ENCODE data around the gene ACER3.
"Not testable (repeated sequence)": the region's sequence is repeated elsewhere in the genome, so short reads cannot be mapped to it uniquely, and the experiment has no call there.

ACER3 gene

DNA sequence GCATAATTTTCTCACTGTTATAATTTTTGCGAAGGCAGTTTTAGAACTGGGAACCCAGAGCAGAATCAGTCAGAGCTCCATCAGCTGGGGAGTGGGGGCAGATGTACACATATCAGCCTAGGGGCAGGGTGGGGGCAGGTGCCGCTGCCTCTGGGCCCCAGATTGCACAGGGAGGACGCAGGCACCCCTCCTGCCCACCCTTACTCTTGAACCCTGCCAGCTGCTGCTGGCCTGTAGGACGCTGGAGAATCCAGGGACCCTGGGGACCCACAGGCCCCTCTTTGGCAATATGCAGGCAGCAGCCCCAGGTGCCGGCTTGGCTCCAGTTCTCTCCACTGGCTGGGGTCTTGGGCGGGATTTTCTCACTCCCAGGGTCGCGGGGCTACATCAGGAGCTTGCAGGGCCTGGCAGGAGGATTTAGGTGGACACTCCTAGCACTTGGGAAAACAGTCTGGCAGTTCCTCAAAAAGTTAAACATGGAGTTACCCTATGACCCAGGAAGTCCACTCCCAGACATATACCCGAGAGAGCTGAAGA is 197.3 kb downstream of the ACER3 start:
- DNase-seq (ENCODE audit: low read depth), result no peak

DNA sequence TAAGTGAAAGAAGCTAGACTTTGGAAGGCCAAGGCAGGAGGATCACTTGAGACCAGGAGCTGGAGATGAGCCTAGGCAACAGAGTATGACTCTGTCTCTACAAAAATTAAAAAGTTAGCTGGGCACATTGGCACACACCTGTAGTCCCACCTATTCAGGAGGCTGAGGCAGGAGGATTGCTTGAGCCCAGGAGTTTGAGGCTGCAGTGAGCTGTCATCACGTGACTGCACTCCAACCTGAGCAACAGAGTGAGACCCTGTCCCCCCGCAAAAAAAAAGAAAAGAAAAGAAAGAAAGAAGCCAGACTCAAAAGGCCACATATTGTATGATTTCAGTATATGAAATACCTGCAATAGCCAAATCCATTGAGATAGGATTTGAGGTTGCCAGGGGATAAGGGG is 198.2 kb downstream of the ACER3 start:
- no peak for DNase-seq (ENCODE audit: low read depth)

DNA sequence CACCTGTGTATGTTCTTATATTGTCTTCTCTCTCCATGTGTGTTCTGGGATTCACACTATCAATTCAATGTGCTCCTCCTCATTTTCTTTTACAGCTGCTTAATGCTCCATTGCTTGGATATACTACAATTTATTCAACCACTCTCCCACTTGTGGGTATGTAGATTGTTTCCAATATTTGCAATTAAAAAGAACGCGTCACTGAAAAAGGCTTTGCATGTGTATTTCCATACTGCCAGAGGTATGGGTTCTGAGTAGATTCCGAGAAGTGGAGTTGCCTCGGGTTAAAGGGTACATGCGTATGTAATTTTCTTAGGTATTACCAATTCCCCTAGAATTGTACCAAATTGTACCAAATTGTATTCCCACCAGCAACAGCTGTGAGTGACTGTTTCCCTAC is 199.1 kb downstream of the ACER3 start:
- DNase-seq (ENCODE audit: low read depth), result no peak

DNA sequence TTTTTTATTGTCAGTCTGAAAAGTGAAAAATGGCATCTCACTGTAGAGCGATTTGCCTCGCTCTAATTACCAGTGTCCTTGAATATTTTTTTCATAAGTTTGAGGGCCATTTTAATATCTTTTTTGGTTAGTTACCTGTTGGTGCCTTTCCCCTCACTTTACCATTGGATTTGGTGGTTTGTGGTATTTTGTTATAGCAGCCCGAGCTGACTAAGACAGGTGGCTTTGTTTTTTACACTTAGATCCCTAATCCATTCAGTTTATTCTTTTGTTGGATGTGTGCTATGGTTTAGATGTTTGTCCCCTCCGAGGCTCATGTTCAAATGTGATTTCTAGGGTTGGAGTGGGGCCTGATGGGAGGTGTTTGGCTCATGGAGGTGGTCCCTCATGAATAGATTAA is 199.5 kb downstream of the ACER3 start:
- no peak for DNase-seq (ENCODE audit: low read depth)

DNA sequence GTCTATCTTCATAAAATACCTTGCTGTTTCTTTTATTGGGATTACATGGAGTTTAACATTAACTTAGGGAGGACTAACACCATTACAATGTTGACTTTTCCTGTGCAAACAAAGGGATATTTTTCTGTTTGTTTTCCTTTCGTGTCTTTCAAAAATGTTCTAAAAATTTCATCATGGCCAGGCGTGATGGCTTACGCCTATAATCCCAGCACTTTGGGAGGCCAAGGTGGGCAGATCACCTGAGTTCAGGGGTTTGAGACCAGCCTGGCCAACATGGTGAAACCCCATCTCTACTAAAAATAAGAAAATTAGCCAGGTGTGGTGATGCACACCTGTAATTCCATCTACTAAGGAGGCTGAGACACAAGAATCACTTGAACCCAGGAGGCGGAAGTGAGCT is 200.5 kb downstream of the ACER3 start:
- DNase-seq (ENCODE audit: low read depth), result not testable (repeated sequence)

DNA sequence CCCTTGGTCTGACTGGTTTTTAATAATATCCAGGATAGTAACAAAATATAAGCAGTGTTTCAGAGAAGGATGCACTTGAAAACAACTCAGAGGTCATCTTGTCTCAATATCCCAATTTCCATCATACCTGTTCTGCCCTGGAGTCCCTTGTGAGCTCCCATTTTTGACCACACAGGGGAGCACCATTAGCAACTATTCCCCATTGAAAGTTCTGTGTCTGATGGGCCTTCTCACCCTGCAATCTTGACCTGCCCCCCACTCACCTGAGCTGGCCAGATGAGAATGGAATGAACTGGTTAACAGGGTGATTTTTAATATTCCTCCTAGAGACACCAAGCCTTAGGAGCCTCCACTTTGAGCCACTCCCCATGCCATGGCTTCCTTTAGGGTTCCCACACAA is 202.2 kb downstream of the ACER3 start:
- no peak for DNase-seq (ENCODE audit: low read depth)

DNA sequence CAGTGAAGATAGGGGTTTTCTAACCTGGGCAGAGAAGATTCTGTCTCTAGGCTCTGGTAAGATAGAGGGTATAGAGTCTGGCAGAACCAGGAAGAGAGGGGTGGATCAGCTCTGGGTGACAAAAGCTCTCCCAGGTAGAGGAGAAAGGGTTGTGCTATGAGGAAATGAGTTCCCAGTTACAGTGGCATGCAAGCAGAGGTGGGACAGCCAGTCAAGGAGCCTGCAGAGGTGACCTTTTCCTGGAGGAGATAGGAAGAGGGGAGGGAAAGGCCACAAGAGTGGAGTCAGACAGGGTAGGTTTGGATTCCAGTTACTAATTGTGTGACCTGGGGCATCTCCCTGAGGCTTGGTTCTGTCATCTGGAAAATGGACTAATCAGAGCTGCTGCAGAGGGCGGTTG is 202.7 kb downstream of the ACER3 start:
- DNase-seq (ENCODE audit: low read depth), result no peak

DNA sequence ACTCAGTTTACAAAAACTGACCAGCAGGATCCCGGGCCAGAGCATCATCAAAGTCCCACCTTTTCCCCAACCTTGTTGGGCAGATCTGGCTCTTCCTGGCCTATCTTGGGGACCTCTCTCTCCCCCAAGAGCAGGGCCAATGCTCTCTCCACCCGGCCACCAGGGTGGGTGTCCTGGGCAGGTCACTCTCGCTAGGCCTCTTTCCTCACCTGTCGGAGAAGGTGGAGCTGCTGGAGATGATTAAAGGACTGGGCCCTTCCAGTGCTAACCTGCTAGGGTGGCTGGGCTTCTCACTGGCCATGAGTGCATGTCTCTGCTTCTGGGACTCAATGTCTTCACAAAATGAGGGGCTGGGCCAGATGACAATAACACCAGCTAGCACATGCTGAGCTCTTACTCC is 203.1 kb downstream of the ACER3 start:
- no peak for DNase-seq (ENCODE audit: low read depth)

DNA sequence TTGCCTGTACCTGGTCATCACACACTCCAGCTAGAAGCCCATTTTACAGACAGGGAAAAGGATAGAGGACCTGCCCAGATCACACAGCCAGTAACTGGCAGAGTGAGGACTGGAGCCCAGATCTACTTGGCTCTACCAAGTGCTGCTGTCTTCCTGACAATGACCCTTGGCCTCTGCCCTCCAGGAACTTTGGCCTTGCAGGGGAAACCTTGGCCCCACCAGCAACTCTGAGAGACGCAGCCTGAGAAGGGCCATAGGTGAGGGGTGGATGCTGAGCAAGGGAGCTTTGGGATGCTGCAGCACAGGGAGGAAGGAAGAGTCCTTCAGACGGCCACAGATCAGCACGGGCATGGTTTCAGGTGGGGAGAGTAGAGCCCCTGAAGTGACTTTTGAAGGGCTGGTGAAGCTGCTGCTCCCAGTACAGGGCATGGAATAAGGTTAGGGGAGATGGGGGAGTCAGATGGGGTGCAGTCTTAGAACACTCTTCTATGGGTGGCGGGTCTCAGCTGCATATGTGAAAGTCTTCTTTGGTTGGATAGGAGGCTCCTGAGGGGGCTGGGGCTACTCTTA is 204.0 kb downstream of the ACER3 start:
- DNase-seq (ENCODE audit: low read depth), result no peak

DNA sequence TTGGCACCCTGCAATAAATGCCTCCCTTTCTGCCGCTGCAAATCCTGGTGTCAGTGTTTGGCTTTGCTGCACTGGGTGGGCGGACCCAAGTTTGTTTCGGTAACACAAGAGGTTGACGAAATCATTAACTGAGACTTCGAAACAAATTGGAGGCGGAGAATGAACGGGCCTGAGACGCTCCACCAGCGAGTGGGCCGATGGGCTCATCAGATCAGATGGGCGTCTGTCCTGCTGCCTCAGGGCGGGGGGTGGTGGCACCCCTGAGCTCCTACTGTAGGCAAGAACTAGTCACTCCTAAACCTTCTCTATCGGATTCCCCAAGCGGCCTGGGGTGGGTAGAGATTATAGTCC is 205.1 kb downstream of the ACER3 start:
- DNase-seq (ENCODE audit: low read depth), result no peak

DNA sequence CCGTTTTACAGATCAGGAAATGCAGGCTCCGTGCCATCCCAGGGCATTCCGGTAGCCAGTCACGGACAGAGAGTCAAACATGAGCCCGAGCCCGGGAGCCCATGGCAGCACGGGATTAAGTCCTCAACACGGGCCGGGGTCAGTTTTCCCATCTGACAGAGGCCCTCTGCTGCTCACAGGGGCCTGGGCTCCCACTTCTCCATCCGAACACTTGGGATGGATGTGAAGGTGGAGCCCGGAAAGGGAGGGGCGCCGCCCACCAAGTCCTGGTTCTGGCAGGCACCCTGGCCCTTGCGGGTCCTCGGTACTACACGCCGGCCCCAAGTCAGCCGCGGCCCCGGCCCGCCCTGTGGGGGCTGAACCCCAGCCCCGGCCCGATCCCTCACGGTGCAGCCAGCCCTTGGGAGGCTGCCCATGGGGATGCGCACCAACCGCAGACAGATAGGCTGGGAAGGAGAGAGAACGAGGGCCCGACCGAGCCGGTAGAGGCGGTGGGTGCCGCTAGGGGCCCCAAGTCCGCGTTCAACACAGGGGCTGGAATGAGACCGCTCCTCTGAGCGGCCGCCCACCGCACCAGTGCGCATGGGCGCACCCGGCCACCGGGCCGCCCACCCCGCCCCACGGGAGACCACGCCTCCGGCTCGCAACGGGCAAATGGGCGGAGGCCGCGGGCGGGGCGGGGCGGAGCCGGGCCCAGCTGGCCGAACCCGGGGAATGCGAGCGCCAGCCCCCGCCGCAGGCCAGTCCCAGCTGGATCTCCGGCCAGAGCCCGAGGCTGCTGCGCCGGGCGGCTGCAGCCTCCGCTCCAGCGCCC is 205.7 kb downstream of the ACER3 start, which contains the start of gene CAPN5:
TSS of gene CAPN5 (plus strand) at position 743 of the 814 bp plus-strand sequence. CDS start 17,916 bp downstream, outside the sequence.
- DNase-seq (ENCODE audit: low read depth), result peak; percentile 83

DNA sequence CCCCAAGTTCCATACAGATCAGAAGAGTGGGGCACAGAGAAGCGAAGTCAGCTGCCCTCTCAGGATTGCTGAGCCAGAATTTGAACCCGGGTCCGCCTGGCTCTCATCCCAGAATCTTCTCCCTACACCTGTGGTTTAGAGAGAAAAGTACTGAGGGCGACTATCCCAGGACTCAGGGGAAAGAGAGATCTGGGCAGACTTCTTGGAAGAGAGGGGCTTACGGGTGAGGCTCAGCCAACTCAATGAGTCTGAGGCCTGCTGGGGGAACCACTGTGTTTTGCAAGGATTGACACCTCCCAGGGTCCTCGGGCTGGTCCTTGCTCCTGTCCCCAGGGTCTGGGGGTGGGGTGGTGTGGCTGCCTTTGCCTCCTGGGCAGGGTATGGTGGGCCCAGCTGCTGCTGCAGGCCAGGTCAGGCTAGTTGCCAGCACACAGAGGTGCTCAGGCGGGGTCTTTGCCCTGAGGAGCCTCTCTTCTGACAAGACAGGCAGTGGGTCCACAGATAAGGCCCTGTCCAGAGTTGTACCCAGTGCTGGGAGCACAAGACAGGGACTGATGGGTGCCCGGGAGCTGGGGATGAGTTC is 207.2 kb downstream of the ACER3 start:
- DNase-seq (ENCODE audit: low read depth), result no peak

DNA sequence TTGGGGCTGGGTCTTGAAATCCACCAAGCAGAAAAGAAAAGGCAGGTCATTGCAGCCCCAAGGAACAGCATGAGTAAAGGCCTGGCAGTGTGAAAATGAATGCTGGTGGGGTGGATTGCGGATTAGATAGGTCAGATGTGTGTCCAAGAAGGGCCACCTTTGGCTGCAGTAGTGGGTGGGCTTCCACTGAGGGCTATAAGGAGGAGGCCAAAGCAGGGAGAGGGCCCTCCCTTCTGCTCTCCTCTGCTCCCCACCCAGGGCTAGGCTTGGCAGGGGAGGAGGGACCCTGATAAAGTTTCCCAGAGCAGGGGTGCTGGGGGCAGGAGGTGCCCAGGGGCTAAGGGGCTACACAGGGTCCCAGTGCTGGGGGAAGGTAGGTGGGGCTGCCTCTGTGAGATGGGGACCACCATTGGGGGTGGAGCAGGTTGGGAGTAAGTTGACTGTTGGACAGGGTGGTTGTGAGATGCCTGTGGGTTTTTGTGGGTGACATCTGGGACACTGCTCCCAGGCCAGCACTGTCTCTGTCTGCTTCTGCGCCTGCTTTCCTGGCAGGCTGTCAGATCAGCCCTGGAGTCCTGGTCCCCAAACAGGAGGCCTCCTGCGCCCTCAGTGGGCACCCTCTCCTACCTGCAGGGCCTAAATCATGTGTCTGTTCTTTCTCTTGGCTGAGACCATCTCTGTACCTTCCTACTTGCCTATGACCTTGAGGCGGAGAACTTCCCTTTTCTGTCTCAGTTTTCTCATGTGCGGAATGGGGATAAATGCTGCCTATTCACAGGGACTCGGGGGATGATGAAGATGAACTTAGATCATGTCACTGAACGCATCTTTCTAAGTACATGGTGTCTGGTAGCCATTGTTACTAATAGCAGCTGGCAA is 208.0 kb downstream of the ACER3 start:
- DNase-seq (ENCODE audit: low read depth), result no peak

DNA sequence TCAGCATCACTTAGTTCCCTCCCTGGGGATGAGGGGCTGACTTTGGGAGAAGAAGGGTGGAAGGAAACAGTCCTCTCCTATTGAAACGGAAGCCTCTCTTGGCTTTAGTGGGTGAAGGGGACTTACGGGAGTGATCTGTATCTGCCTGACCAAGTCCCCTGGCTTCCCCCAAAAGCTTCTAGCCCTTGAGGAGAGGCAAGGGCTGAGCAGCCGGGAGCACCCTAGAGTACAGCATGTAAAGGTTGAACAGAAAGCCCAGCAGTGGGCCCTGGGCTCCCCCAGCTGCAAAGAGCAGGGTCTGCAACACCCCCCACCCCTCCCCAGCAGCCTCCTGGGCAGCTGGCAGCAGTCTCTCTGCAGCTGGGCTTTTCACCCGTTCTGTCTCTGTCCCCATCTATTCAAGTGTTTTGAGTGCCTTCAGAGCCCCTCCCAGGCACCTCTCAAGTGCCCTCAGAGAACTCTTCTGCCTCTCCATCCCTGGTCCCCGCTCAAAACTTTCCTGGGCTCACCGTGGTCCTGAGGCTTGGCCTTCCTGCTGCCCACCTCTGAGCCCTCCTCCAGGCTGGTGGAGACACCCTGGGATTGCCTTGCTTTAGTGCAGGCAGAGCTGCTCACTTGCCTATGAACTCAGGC is 208.7 kb downstream of the ACER3 start:
- DNase-seq (ENCODE audit: low read depth), result no peak

DNA sequence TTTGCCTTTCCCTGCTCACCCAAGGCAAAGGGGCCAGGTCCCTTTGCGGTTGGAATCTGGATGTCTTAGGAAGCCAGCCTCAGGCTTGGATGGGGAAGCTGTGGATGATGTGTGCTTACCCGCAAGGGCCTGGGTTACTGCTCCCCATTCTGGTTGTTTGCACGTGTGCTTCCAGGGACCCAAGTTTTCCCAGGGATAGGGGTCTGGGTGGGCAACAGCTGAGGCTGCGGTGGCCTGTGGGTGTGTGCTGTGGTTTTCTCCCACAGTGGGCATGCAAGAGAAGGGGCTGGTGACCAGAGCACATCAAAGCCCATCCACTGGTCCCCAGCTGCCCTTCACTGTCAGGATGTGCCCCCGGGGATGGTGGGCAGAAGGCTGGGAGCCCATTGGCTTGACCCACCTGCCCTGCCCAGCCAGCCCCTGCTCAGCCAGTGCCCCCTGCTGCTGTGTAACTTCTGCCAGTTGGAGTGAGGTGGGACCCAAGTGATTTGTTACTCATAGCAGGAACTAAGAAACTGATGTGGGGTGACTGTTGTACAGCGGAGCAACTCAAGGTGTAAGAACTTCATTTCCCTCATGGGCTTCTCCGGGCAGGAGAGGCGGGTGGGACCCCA is 209.4 kb downstream of the ACER3 start:
- DNase-seq (ENCODE audit: low read depth), result no peak

DNA sequence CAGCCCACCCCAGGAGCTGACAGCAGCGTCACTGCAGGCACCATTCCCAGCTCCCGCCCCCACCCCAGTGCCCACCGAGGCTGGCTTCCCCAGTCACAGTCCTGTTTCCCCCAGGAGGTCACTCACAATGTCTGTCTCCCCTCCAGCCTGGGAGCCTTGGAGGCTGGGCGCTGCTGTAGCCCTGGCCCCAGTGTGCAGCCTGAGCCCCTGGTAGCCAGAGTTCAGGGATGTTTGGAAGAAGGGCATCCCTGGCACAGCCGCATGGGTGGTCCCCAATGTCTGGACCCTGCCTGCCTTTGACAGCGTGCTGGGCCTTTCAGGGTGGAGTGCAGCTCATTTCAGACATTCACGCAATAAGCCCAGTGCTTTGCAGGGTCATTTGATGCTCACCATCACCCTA is 210.4 kb downstream of the ACER3 start:
- DNase-seq (ENCODE audit: low read depth), result no peak

DNA sequence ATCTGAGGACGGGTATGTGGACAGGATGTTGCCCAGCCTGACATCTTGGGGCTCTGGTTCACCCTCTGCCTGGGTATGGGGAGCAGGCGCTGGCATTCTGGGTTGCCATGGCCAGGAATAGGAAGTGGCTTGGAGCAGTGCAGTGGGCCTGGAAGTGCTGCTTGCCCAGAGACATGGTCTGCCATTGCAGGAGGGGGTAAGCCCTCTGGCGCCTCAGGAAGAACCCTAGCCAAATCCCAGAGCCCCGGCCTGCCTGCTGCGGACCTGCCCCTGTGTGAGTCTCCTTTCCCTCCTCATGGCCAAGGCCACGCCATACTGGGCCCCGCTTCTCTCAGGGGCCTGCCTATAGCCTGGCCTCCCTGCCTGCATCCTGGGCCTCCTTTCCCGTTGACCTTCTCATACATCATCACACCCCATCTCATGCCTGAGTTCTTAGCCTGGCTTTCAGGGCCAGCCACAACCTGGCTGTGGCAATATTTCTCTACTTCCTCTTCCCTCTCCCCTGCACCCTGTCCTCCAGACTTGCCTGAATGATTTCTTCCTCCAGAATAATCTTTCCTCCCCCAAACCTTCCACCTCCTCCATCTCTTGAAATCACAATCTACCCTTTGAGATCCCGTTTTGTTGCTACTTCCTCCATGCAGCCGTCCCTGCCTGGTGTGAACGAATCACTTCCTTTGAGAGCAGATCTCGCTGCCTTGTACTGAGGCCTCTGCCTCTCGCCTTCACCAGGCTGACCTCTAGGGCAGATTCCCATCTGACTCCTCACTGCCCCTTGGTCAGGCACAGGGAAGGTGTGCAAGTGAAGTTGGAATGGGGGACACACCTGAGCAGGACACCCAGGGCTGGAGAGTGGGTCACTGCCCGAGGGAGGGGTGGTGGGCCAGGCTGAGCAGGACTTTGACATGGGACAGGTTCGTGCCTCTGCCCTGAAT is 211.2 kb downstream of the ACER3 start:
- no peak for DNase-seq (ENCODE audit: low read depth)

DNA sequence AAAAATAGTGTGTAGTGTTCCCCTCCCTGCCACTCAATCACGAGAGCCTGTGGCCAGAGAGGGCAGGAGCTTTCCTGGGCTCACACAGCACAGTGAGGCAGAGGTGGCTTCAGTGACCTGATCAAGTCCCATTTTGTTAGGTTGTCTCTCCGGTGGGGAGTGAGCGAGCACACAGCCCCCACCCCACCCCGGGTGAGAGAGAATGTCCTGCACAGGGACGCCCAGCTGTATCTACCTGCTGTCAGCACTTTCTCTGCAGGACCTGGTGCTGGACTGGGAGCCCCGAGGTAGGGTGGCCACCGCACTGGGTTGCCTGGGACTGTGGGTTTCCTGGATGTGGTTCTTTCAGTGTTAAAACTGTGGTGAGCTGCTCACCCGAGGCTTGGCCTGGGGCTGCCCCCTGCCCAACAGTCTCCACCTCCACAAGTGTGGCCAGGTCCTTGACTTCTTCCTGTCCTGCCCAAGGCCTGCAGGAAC is 212.2 kb downstream of the ACER3 start:
- DNase-seq (ENCODE audit: low read depth), result no peak

DNA sequence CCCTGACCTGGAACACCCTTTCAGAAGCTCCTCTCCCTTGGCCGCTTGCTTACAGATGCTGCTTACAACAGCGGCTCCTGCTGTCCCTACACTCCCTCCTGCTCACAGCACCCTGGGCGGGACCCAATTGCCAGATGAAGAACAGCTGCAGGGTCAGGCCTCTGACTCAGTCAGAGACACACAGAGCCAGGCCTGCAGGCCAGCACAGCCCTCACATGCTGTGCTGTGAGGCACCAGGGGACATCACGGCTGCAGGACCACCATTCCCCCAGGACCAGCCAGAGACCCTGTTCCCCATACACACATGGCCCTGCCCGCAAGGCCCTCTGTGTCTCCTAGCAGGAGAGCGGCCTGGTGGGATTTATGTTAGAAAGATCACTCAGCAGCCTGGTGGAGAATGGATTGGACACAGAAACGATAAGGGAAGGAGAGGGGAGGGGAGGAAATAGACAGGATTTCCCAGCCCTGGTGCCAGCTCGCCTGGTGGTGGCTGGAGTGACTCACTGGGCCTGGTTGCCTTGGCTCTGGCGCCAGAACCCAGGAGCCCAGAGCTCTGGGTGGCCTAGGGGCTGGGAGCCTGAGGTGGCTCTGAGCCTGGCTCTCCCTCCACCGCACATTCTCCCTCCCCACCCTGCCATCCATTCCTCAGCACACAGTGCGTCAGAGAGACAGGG is 212.7 kb downstream of the ACER3 start:
- DNase-seq (ENCODE audit: low read depth), result no peak

DNA sequence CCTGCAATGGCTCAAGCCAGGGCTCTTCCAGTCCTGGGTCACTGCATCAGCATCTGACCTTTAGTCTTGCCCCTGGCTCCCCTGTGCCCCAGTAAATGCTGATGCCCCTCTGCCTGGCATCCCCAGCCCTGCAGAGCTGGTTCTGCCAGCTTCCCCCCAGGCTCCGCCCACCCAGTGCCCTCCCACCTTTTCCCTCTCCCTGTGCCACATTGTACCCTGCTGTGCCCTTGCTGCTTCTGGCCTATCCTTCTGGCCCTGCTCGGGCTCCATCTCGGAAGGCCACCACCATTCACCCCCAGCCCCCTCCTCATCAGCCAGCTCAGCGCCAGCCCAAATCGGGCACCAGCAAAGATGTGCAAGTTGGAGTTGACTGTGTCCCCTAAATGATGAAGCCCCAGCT is 213.5 kb downstream of the ACER3 start:
- no peak for DNase-seq (ENCODE audit: low read depth)

Measured in activated T-cell treated with anti-CD3 and anti-CD28 coated beads for 24 hours (primary cell).